OCI-LY1 (cell line): Measurements from ENCODE around the gene KAT6B.

Experiments
- EZH2 ChIP-seq: fragments of 200-600 bp; sonication (generic), shearing (Covaris generic); IDR thresholded peaks from 2 replicates; pipeline ENCODE4 v1.8.0; 2017; ENCODE audit warnings: borderline replicate concordance, mixed run types, mild to moderate bottlenecking, antibody characterized with exemption, low read length, moderate library complexity, mixed read lengths
- TF ChIP-seq, protein P1 (sequence below): fragments of 200-600 bp; sonication (generic), shearing (Covaris generic); IDR thresholded peaks from 2 replicates; pipeline ENCODE4 v1.5.1; 2017; ENCODE audit warnings: mild to moderate bottlenecking, antibody characterized with exemption, low read length, moderate library complexity, mixed read lengths

GRCh38 chr10:74857586-74857985, 31.2 kb downstream of the KAT6B start:
- TF ChIP-seq, protein P1, sequence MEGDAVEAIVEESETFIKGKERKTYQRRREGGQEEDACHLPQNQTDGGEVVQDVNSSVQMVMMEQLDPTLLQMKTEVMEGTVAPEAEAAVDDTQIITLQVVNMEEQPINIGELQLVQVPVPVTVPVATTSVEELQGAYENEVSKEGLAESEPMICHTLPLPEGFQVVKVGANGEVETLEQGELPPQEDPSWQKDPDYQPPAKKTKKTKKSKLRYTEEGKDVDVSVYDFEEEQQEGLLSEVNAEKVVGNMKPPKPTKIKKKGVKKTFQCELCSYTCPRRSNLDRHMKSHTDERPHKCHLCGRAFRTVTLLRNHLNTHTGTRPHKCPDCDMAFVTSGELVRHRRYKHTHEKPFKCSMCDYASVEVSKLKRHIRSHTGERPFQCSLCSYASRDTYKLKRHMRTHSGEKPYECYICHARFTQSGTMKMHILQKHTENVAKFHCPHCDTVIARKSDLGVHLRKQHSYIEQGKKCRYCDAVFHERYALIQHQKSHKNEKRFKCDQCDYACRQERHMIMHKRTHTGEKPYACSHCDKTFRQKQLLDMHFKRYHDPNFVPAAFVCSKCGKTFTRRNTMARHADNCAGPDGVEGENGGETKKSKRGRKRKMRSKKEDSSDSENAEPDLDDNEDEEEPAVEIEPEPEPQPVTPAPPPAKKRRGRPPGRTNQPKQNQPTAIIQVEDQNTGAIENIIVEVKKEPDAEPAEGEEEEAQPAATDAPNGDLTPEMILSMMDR = no peak
- no peak for TF ChIP-seq EZH2
